GM10266 (cell line): ENCODE results near the gene MTR.
A peak's percentile ranks its signal among the peaks of the same experiment; 100 is the strongest.

Experiments
- DNase-seq: peaks from one replicate; pipeline ENCODE4 v3.0.0; 2012; ENCODE audit errors: extremely low spot score
- TF ChIP-seq, protein P1 (sequence below): IDR thresholded peaks from 2 replicates; pipeline ENCODE4 v1.5.1; 2012; ENCODE audit warnings: mild to moderate bottlenecking, low read depth; ENCODE audit not compliant: control insufficient read depth, insufficient read depth; ENCODE audit errors: missing control alignments

Gene MTR

DNA sequence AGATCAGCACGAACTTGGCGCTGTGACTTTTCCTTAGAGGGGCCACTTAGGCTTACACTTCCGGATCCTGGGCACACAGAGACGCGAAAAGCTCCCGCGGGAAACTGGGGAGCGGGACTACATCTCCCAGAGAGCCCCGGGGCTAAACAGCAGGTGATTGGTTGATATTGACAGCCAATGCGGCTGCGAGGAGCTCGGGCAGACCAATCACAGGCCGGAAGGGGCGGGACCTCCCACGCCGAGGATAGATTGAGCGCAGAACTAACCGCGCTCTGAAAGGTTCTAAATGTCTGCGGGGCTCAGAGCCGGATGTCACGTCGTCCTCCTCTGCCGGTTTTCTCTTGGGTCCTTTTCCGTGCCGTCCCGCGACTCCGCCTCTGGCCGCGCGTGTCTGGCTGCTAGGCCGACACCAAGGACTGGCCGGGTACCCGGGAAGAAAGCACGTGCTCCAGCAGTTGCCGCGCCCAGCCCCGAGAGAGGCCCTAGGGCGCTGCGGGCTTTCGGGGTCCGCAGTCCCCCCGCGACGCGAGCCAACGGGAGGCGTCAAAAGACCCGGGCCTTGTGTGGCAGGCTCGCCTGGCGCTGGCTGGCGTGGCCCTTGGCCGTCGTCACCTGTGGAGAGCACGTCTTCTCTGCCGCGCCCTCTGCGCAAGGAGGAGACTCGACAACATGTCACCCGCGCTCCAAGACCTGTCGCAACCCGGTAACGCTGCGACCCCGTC, at the start of gene MTR:
Gene MTR (plus strand): TSS at position 258 of the 722 bp plus-strand sequence. CDS start 412 bp downstream, at position 670.
- DNase-seq = peak; percentile 97
- TF ChIP-seq, protein P1, sequence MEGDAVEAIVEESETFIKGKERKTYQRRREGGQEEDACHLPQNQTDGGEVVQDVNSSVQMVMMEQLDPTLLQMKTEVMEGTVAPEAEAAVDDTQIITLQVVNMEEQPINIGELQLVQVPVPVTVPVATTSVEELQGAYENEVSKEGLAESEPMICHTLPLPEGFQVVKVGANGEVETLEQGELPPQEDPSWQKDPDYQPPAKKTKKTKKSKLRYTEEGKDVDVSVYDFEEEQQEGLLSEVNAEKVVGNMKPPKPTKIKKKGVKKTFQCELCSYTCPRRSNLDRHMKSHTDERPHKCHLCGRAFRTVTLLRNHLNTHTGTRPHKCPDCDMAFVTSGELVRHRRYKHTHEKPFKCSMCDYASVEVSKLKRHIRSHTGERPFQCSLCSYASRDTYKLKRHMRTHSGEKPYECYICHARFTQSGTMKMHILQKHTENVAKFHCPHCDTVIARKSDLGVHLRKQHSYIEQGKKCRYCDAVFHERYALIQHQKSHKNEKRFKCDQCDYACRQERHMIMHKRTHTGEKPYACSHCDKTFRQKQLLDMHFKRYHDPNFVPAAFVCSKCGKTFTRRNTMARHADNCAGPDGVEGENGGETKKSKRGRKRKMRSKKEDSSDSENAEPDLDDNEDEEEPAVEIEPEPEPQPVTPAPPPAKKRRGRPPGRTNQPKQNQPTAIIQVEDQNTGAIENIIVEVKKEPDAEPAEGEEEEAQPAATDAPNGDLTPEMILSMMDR = no peak

DNA sequence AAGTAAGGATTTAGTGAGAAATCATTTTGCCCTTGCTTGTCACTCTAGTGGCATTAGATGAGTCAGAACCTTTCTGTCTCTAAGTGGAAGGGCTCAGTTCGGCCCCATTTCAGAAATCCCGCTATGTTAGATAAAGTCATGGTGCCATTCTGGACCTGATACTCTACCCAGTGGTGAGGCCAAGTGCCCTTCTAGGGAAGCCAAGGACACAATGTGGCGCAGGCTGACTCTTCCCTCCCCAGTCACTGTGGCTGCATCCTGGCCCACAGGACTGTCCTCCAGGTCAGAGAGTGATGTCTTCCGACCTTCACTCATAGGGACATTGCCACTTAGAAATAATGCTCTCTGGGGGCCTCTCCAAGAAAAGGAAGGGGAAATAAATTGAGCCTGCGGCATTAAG, 48.3 kb upstream of the MTR start:
- TF ChIP-seq, protein P1 = no peak

DNA sequence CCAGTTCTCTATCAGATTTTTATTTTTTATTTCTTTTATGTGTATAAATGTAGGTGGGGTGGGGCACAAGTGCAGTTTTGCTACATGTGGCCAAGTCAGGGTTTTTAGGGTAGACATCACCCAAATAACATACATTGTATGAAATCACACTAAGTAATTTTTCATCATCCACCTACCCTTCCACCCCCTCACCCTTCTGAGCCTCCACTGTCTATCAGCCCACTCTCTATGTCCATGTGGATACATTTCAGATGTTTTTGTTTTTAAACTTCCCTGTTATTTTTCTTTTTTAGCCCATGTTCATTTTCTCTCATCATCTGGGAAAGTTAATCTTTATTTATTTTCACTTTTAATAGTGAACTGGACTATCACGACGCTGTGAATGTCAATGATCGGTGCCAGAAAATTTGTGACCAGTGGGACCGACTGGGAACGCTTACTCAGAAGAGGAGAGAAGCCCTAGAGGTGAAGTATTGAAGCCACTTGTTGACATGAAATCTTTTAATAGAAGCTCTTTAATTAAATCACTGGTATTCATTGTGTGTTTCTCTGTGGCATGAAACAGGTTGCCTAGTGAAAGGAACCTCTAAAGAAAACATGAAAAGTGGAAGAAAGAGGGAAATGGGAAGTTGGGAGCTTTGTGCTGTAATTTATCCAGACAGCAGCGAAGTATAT, 47.6 kb upstream of the MTR start:
- TF ChIP-seq, protein P1 = no peak
- DNase-seq = no peak

More for the DNA sequence above, 48.3 kb upstream of the MTR start:
- no peak for DNase-seq

DNA sequence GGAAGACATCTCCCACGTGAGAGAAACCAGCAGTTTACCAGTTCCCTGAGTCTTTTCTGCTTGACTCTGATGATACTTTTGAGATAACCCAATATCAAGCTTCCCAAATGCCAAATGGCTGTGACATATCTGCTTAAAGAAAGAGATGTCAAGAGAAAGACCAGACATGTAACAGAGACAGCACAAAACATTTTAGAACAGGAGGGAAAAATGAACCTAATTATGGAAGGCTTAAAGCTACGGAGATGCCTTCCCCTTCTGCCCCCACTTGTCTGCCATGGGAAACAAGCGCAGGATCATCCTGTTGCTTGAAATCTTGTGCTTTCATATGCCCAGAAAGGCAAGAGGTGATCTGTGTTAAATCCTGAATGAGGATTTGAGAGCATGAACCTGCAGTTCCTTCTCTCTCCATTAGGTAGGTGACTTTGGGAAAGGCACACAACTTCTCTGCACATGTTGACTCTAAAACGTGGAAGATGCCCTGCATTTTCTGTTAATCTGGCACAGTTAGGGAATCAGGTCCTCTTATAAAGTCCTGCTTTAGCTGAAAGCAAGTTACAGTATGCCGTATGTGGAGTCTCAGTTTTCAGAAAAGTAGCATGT, 46.7 kb upstream of the MTR start:
- TF ChIP-seq, protein P1 = no peak
- DNase-seq = no peak

DNA sequence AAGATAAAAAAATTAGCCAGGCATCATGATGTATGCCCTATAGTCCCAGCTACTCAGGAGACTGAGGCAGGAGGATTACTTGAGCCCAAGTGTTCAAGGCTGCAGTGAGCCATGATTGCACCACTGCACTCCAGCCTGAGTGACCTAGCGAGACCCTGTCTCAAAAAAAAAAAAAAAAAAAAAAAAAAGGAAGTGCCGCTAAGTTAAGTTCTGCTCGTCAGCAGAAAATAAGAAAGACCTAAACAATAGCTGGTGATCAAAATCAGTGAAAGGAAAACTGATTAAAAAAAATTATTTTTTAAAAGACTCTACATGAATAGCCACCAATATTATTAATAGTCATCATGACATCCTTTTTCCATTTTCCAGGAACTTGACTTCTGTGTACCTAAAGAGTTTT, 44.2 kb upstream of the MTR start:
- no peak for DNase-seq
- TF ChIP-seq, protein P1 = no peak

DNA sequence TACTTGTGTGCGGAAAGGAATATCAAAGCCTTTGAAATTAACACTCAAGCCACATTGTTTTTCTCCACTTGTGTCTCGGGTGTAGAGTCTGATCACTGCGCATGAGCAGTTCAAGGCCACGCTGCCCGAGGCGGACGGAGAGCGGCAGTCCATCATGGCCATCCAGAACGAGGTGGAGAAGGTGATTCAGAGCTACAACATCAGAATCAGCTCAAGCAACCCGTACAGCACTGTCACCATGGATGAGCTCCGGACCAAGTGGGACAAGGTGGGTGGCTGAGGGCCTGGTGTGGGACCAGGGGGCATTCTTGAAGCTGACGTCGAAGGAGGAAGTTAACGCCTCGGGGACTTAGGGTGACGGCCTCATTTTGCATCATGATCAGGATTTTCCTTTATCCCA, 43.7 kb upstream of the MTR start:
- DNase-seq = no peak
- TF ChIP-seq, protein P1 = no peak

DNA sequence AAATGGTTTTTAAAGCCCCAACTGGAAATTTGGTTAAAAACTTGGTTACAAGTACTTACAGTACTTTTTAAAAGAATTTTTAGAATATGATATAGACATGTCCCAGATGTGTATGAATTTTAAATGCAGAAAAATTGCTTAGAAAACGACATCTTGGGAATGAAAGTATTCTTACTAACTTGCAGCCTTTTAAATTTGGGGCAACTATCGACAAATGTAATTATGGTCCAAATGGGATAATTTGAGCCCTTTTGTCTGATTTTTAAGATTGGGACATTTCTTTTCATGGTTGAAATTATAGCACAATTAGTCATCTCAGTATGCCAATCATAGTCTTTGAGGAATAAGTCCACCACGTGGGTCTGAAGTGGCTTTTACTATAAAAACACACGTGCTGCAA, 43.2 kb upstream of the MTR start:
- DNase-seq = no peak
- TF ChIP-seq, protein P1 = no peak
